Lower leg skin (tissue), 4 donors: Measurements from ENCODE around the gene TFF2. TPM values are rescaled to one million over a fixed set of nuclear protein-coding genes. Genes with fewer than 3 reads are reported as not detected.

ENCODE experiments used
- DNase-seq, 2 donors: peaks; one replicate each; pipeline ENCODE4 v3.0.0-alpha.2; 2019; ENCODE audit warnings: low spot score in 2 of 2
- H3K4me3 ChIP-seq: fragments of 200-600 bp; sonication (generic); 2 replicates; pipeline ENCODE4 v1.5.1; 2017; ENCODE audit warnings: mild to moderate bottlenecking, low read depth; ENCODE audit not compliant: poor library complexity, severe bottlenecking
- POLR2A ChIP-seq, 2 donors: fragments of 450-650 bp; IDR thresholded peaks; one replicate each; pipeline ENCODE4 v1.6.1; 2016 to 2017; ENCODE audit warnings: antibody characterized with exemption in 2 of 2, mild to moderate bottlenecking in 1 of 2, moderate library complexity in 1 of 2
- WGBS, 2 donors: methylation state at CpG; one replicate each; pipeline ENCODE4 v1.1.5; 2018; 5-methylcytosine and 5-hydroxymethylcytosine counted together
- intact Hi-C: fragments of 100-400 bp; cut with DNase I; formaldehyde crosslinking; loops from one replicate; pipeline ENCODE4 v1.15.0; 2023; ENCODE audit warnings: low total_unique reads
- total RNA-seq, 4 donors: library from RNA; depleted of rRNA; stranded (reverse); fragments of >200 nt; gene quantifications; one replicate each; pipeline ENCODE4 v1.1.0, GENCODE V29; 2016
- TF ChIP-seq, protein P1 (sequence below), 3 donors: fragments of 450-650 bp; IDR thresholded peaks; one replicate each; pipeline ENCODE4 v1.5.1; 2016; ENCODE audit warnings: antibody characterized with exemption in 3 of 3, mild to moderate bottlenecking in 3 of 3, moderate library complexity in 2 of 3

Gene TFF2
- total RNA-seq, 4 donors from 2014 or later: not detected

DNA sequence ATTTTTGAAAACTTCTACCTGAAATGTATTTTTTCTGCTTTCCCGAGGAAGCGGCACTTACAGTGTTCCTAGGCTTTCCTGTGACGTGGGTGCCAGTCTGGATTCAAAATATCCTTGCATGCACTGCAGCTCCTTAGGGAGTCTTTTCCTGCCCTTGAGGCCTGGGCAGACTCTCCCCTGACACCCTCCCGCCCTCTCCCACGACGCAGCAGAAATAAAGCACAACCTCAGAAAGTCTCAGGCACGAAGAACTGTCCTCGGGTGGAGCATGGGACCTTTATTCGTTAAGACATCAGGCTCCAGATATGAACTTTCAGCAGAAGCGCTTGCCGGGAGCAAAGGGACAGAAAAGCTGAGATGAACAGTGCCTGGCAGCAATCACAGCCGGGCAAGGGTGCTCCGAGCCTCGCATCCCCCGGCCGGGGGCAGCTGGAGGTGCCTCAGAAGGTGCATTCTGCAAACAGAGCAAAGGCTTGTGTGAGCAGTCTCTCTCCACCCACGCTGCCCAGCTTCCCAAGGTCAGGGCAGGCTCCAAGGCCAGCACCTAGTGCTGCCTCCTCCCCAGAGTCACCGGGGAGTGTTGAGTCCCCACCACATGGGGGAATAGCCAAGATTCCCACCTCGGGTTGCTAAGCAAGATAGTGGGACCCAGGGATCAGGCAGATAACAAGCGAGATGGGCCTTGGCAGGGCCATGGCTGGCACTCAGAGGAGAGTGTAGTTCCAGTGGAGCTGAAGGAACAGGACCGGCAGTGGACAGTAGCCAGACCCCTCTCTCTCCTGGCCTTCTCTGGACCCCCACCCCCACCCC, 38.8 kb downstream of the TFF2 start:
- intact Hi-C loops: loop anchor here (10.0 kb wide), 1 partner anchor 133 kb away; no protein-coding TSS in a partner anchor
- DNase-seq: peak in 1 of 2 donors; percentile 80
- TF ChIP-seq POLR2A (IDR thresholded peaks at IDR 0.05): no peak
- TF ChIP-seq, protein P1, sequence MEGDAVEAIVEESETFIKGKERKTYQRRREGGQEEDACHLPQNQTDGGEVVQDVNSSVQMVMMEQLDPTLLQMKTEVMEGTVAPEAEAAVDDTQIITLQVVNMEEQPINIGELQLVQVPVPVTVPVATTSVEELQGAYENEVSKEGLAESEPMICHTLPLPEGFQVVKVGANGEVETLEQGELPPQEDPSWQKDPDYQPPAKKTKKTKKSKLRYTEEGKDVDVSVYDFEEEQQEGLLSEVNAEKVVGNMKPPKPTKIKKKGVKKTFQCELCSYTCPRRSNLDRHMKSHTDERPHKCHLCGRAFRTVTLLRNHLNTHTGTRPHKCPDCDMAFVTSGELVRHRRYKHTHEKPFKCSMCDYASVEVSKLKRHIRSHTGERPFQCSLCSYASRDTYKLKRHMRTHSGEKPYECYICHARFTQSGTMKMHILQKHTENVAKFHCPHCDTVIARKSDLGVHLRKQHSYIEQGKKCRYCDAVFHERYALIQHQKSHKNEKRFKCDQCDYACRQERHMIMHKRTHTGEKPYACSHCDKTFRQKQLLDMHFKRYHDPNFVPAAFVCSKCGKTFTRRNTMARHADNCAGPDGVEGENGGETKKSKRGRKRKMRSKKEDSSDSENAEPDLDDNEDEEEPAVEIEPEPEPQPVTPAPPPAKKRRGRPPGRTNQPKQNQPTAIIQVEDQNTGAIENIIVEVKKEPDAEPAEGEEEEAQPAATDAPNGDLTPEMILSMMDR (IDR thresholded peaks at IDR 0.05): no peak

DNA sequence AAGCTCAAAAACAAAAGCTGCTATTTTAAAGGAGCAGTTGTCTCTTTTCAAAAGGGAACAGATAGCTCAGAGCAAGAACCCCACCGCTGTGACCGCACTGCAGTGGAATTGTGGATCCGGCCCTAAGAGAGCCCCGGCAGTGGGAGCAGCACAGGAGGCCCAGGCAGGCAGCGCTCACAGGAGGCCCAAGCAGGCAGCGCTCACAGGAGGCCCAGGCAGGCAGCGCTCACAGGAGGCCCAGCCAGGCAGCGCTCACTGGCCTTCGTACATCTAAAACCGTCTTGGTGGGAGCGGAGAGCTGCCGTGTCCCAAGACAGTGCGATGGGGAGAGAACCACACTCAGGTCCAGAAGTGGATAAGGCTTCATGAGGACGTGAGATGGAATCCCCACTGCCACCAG, 39.6 kb downstream of the TFF2 start:
- TF ChIP-seq, protein P1 (IDR thresholded peaks at IDR 0.05): no peak
- no peak for TF ChIP-seq POLR2A (IDR thresholded peaks at IDR 0.05)
- H3K4me3 ChIP-seq: no peak overlapping the region
- DNase-seq: peak in 1 of 2 donors; percentile 78
- 91 to 95% methylated on average over 14 of the region's 14 CpGs for WGBS, 2 donors
- intact Hi-C loops: loop anchor here (10.0 kb wide), 1 partner anchor 134 kb away; no protein-coding TSS in a partner anchor

More for the DNA sequence above, 38.8 kb downstream of the TFF2 start:
- WGBS, 2 donors: 85 to 87% methylated on average over 19 to 21 of the region's 21 CpGs
- H3K4me3 ChIP-seq: no peak overlapping the region

DNA sequence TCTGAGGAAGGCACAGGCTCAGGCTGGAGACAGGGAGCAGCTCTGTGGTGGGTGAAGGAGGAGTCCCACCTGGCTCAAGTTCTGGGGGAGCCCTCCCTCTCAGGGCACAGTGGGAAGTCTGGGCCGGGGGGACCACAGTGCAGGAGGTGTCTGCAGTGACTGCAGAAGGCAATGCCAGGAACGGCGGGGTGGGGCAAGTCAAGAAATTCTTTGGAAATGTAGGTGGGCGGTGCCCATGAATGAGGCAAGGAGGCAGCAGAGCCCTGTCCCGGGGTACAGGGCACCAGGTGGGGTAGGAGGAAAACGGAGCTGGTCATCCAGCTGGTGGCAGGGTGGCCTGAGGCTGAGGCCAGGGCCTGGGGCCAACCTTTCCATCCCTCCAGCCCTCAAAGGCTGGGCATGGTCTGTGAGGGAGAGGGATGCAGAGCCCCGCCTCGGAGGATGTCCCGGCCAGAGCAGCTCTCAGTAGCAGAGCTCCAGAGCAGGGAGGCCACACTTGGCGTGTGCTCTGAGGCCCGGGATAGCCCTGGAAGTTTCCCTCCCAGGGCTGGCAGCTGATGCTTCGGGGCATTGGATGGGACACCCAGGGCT, 40.3 kb downstream of the TFF2 start:
- intact Hi-C loops: loop anchor here (10.0 kb wide), 1 partner anchor 134 kb away; no protein-coding TSS in a partner anchor

DNA sequence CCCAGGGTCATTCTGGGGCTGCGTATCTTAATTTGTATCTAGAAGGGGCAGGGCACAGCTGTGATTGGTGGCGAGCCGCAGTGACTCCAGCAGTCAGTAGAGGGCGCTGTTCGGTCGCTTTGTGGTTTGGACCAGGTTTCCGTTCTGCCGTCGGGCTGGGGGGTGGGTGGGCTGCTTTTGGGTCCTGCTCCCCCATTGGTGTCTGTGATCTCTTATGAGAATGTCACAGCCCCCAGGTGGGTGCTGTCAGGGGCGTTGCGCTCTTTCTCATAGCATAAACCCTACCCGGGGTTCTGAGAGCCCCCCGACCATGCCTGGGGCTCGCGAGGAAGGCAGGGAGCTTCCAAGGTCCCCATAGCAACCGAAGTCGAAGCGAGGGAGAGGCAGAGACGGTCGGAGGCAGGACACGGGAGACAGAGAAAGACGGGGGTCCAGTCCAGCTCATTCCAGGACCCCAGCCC, 41.0 kb downstream of the TFF2 start:
- TF ChIP-seq, protein P1 (IDR thresholded peaks at IDR 0.05): no peak
- TF ChIP-seq POLR2A (IDR thresholded peaks at IDR 0.05): no peak
- peak in 1 of 2 donors; percentile 93 for DNase-seq
- intact Hi-C loops: loop anchor here (10.0 kb wide), 1 partner anchor 135 kb away; no protein-coding TSS in a partner anchor
- no peak overlapping the region for H3K4me3 ChIP-seq
- 12 to 14% methylated on average over 22 of the region's 22 CpGs for WGBS, 2 donors

More for the DNA sequence above, 40.3 kb downstream of the TFF2 start:
- WGBS, 2 donors: 50 to 63% methylated on average over 10 to 12 of the region's 12 CpGs
- TF ChIP-seq POLR2A (IDR thresholded peaks at IDR 0.05): no peak
- TF ChIP-seq, protein P1 (IDR thresholded peaks at IDR 0.05): no peak
- peak in 1 of 2 donors; percentile 87 for DNase-seq
- H3K4me3 ChIP-seq: no peak overlapping the region

DNA sequence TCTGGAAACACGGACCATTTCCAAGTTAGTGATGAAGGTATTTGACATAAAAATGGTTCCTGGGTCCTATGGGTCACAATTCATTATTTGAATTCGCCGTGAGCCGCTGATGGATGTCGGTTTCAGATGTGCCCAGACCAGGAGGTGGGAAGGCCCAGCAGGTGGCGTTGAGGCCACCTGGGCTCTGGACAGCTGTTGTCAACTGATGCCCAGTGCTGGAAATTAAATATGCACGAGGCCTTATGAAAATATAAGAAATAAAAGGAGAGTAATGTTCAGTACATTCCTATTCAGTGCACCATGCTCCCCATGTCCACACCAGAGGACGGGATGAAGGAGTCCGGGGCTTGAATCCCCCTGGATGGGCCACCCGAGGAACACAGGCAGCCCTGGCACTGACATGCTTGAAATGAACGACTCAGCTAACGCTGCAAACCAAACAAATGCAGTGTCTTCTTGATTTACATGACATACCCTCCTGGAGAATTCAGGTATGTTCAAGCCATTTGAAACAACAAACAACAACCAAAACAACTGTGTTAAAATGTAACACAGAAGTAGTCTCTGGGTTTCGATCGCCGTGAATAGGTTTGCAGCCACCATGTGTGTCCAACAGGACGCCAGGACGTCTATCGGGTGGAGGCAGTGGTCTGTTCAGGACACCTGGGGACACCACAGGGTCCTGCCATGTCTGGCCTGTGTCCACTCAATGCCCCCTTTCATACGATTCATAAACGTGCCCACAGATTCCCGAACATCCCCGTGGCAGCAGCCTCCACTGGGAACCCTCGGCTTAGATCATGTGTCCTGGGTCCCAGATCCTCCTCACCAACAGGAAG, 41.7 kb downstream of the TFF2 start:
- peak in 1 of 2 donors; percentile 60 for DNase-seq
- 59 to 60% methylated on average over 22 to 23 of the region's 23 CpGs for WGBS, 2 donors
- no peak for TF ChIP-seq POLR2A (IDR thresholded peaks at IDR 0.05)
- TF ChIP-seq, protein P1 (IDR thresholded peaks at IDR 0.05): no peak
- H3K4me3 ChIP-seq: no peak overlapping the region
- intact Hi-C loops: no loop called here
